RWPE2 (cell line): Measurements from ENCODE around the gene FBXL7.

Source experiments
- ATAC-seq: fragments of 200-7000 bp; cut with Tn5 transposase; 3 replicates; pipeline ENCODE4 v1.9.1; 2021; ENCODE audit warnings: low read depth
- DNase-seq: peaks from one replicate; pipeline ENCODE4 v3.0.0-alpha.2; 2020; ENCODE audit warnings: low spot score
- H3K27ac ChIP-seq: fragments of 450-650 bp; 2 replicates; pipeline ENCODE4 v1.5.1; 2017; ENCODE audit warnings: mild to moderate bottlenecking; ENCODE audit not compliant: poor library complexity, severe bottlenecking
- H3K27me3 ChIP-seq: fragments of 250-450 bp; sonication (Bioruptor Pico); 2 replicates; pipeline ENCODE4 v1.5.1; 2021; ENCODE audit warnings: mild to moderate bottlenecking, moderate library complexity; ENCODE audit not compliant: insufficient read depth, poor library complexity, severe bottlenecking
- H3K36me3 ChIP-seq: fragments of 250-450 bp; sonication (Bioruptor Pico); 2 replicates; pipeline ENCODE4 v1.5.1; 2020; ENCODE audit warnings: low read depth, mild to moderate bottlenecking, moderate library complexity
- H3K4me1 ChIP-seq: fragments of 250-450 bp; sonication (Bioruptor Pico); 2 replicates; pipeline ENCODE4 v1.5.1; 2021; ENCODE audit warnings: mild to moderate bottlenecking, moderate library complexity; ENCODE audit not compliant: insufficient read depth, poor library complexity, severe bottlenecking
- H3K4me3 ChIP-seq: fragments of 250-450 bp; sonication (Bioruptor Pico); 2 replicates; pipeline ENCODE4 v1.5.1; 2021; ENCODE audit warnings: mild to moderate bottlenecking, moderate library complexity; ENCODE audit not compliant: severe bottlenecking
- H3K9me3 ChIP-seq: fragments of 250-450 bp; sonication (Bioruptor Pico); 2 replicates; pipeline ENCODE4 v1.5.1; 2021; ENCODE audit warnings: mild to moderate bottlenecking, moderate library complexity; ENCODE audit not compliant: severe bottlenecking
- CTCF ChIP-seq: fragments of 450-650 bp; IDR thresholded peaks from one replicate; pipeline ENCODE4 v1.5.1; 2017; ENCODE audit warnings: mild to moderate bottlenecking, moderate library complexity; ENCODE audit not compliant: poor library complexity, severe bottlenecking

FBXL7 gene

GRCh38 chr5:15459200-15459599, 40.8 kb upstream of the FBXL7 start:
- DNase-seq: no peak
- H3K4me3 ChIP-seq: no peak overlapping the region
- TF ChIP-seq CTCF: no peak
- no peaks in the 10 kb centered on the region for H3K4me1 ChIP-seq
- H3K27me3 ChIP-seq: peaks cover 12% of the 10 kb centered on the region
- no peaks in the 10 kb centered on the region for H3K36me3 ChIP-seq
- H3K27ac ChIP-seq: no peak overlapping the region
- H3K9me3 ChIP-seq: no peaks in the 10 kb centered on the region
- no peak for ATAC-seq

- DNase-seq: no peak
- peak; percentile 37 for TF ChIP-seq CTCF
- no peaks in the 10 kb centered on the region for H3K4me1 ChIP-seq
- H3K27me3 ChIP-seq: peaks cover 12% of the 10 kb centered on the region
- H3K27ac ChIP-seq: no peak overlapping the region
- 0 out of 3 replicates have a peak, but pooled peaks have one; percentile 35 for ATAC-seq
- H3K4me3 ChIP-seq: no peak overlapping the region
- no peaks in the 10 kb centered on the region for H3K9me3 ChIP-seq
- no peaks in the 10 kb centered on the region for H3K36me3 ChIP-seq
Measured at GRCh38 chr5:15463231-15463980, 36.6 kb upstream of the FBXL7 start.

- TF ChIP-seq CTCF: no peak
- DNase-seq (no peak), ATAC-seq (no peak)
- Histone ChIP-seq H3K27ac (no peak overlapping the region), H3K4me3 (no peak overlapping the region), H3K4me1 (no peaks in the 10 kb centered on the region), H3K9me3 (no peaks in the 10 kb centered on the region), H3K36me3 (no peaks in the 10 kb centered on the region), H3K27me3 (no peaks in the 10 kb centered on the region)
Measured at GRCh38 chr5:15472116-15472515, 27.9 kb upstream of the FBXL7 start.

GRCh38 chr5:15474143-15474719, 25.7 kb upstream of the FBXL7 start:
- Histone ChIP-seq H3K36me3 (no peaks in the 10 kb centered on the region), H3K4me1 (no peaks in the 10 kb centered on the region), H3K4me3 (no peak overlapping the region), H3K27ac (no peak overlapping the region), H3K9me3 (no peaks in the 10 kb centered on the region), H3K27me3 (no peaks in the 10 kb centered on the region)
- no peak for TF ChIP-seq CTCF
- DNase-seq: no peak
- no peak for ATAC-seq

- no peaks in the 10 kb centered on the region for H3K27me3 ChIP-seq
- H3K4me1 ChIP-seq: no peaks in the 10 kb centered on the region
- DNase-seq: no peak
- no peaks in the 10 kb centered on the region for H3K9me3 ChIP-seq
- H3K36me3 ChIP-seq: no peaks in the 10 kb centered on the region
- no peak for ATAC-seq
- H3K27ac ChIP-seq: no peak overlapping the region
- no peak overlapping the region for H3K4me3 ChIP-seq
- no peak for TF ChIP-seq CTCF
Measured at GRCh38 chr5:15475367-15475766, 24.6 kb upstream of the FBXL7 start.
